Measurements from ENCODE around the gene NKX1-2. TPM values are rescaled to one million over a fixed set of nuclear protein-coding genes. Genes with fewer than 3 reads are reported as not detected.

NKX1-2 gene
- total RNA-seq, 2 experiments from 2014 or later = not detected

DNA sequence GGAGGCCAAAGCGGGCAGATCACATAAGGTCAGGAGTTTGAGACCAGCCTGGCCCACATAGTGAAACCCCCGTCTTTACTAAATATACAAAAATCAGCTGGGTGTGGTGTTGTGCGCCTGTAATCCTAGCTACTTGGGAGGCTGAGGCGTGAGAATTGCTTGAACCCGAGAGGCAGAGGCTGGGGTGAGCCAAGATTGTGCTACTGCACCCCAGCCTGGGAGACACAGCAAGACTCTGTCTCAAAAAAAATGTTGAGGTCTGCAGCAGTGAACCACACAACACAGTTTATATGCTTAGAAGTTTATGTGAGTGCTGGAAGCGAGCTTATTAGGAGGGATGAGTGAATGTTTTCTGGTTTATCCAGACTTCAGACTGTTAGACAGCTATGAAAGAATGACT lies 22.2 kb upstream of the NKX1-2 start:
- no peak overlapping the region for H3K27ac Mint-ChIP-seq
- CTCF ChIA-PET = interaction anchor here (1.1 to 1.2 kb wide), 2 partner anchors 14 to 83 kb away, joined by 3 read pairs; no protein-coding TSS in a partner anchor
- no peaks in the 10 kb centered on the region for H3K9me3 Mint-ChIP-seq (ENCODE audit: insufficient read depth)
- no peak overlapping the region for H3K4me3 Mint-ChIP-seq
- ATAC-seq (peak; percentile 33), DNase-seq (peak; percentile 33)
- POLR2A ChIA-PET = interaction anchor here (0.7 to 1.1 kb wide), 3 partner anchors 12 to 240 kb away, joined by 3 to 4 read pairs (median 4); no protein-coding TSS in a partner anchor
- H3K4me1 Mint-ChIP-seq (ENCODE audit: low read depth) = peaks cover 9% of the 10 kb centered on the region
- no peaks in the 10 kb centered on the region for H3K36me3 Mint-ChIP-seq (ENCODE audit: low read depth)
- no peaks in the 10 kb centered on the region for H3K27me3 Mint-ChIP-seq (ENCODE audit: low read depth)

GRCh38 chr10:124470544-124471434 lies 21.0 kb upstream of the NKX1-2 start:
- no peak overlapping the region for H3K4me3 Mint-ChIP-seq
- DNase-seq = peak; percentile 32
- H3K9me3 Mint-ChIP-seq (ENCODE audit: insufficient read depth) = no peaks in the 10 kb centered on the region
- H3K27me3 Mint-ChIP-seq (ENCODE audit: low read depth) = no peaks in the 10 kb centered on the region
- H3K27ac Mint-ChIP-seq = no peak overlapping the region
- no peaks in the 10 kb centered on the region for H3K36me3 Mint-ChIP-seq (ENCODE audit: low read depth)
- ChIA-PET CTCF (no interaction called here), POLR2A (no interaction called here)
- ATAC-seq = peak; percentile 44
- H3K4me1 Mint-ChIP-seq (ENCODE audit: low read depth) = peaks cover 11% of the 10 kb centered on the region

DNA sequence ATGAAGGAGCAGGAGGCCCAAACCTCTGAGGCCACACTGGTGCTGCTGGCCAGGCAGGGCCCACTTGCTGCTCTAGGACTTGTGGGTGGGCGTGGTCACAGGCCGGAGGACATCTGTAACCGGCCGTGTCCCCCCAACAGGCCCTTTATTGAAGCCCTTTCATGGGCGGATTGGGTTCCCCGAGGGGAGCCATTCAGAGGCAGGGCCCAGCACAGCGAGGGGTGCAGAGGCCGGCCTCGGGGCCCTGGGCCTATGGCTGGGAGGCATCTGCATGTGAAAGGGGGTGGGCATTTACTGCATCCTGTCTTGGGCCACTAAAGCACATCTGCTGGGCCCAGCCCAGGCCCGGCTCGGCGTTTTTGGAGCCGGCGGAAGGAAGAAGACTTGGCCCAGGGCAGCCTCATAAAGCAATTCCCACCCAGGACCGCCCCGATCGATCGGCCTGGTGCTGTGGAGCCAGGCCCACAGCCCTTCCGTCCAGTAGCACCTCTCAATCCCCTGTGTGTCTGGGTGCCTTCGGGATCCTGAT lies 20.2 kb upstream of the NKX1-2 start:
- POLR2A ChIA-PET = no interaction called here
- ATAC-seq = no peak

DNA sequence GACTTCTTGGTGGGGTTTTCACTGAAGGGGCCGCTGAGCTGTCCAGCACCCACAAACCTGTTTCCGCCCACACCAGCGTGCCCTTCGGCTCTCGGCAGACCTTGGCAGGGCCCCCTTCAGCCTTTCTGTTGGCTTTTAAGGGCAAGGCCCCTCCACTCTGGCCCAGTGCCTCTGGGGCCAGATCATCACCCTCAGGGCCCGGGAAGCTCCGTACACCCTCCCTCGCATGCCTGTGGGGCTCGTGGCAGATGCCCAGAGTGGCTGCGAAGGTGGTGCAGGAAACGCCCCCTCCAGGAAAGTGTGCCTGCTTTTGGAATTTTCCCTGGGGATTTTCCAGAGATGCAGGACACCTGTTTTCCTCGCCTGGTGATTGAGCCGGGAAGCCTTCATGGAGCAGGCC lies 18.8 kb upstream of the NKX1-2 start:
- Mint-ChIP-seq H3K36me3 (ENCODE audit: low read depth) (peaks cover 4% of the 10 kb centered on the region), H3K9me3 (ENCODE audit: insufficient read depth) (no peaks in the 10 kb centered on the region), H3K27me3 (ENCODE audit: low read depth) (no peaks in the 10 kb centered on the region), H3K27ac (no peak overlapping the region), H3K4me1 (ENCODE audit: low read depth) (peaks cover 21% of the 10 kb centered on the region), H3K4me3 (no peak overlapping the region)
- ChIA-PET CTCF (interaction anchor here (1.0 kb wide), 1 partner anchor 79 kb away, joined by 3 read pairs; no protein-coding TSS in a partner anchor), POLR2A (no interaction called here)
- ATAC-seq (no peak), DNase-seq (no peak)

More for the DNA sequence above, 20.2 kb upstream of the NKX1-2 start:
- Mint-ChIP-seq H3K4me1 (ENCODE audit: low read depth) (peaks cover 15% of the 10 kb centered on the region), H3K27me3 (ENCODE audit: low read depth) (no peaks in the 10 kb centered on the region), H3K4me3 (no peak overlapping the region), H3K36me3 (ENCODE audit: low read depth) (no peaks in the 10 kb centered on the region), H3K9me3 (ENCODE audit: insufficient read depth) (no peaks in the 10 kb centered on the region), H3K27ac (no peak overlapping the region)
- CTCF ChIA-PET = no interaction called here
- no peak for DNase-seq

DNA sequence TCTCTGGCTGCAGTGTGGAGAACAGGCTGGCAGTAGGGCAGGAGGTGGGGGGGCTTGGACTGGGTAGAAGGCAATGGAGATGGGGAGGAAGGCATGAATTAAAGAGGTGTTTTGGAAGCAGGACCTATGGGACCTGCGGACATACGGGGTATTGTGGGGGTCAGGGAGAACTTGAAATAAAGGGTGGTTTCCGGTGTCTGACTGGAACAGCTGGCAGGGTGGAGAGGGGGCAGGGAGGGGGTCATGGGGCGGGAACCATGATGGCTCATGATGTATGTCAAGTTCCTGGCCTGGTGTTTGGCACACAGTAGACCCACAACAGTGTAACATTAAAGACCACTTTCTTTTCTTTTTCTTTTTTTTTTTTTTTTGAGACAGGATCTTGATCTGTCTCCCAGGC lies 17.3 kb upstream of the NKX1-2 start:
- DNase-seq = no peak
- ATAC-seq = no peak
- ChIA-PET CTCF (no interaction called here), POLR2A (interaction anchor here (0.9 kb wide), 1 partner anchor 48 kb away, joined by 3 read pairs; the partner anchor contains the start of gene OAT)
- Mint-ChIP-seq H3K4me3 (no peak overlapping the region), H3K27ac (no peak overlapping the region), H3K4me1 (ENCODE audit: low read depth) (peaks cover 21% of the 10 kb centered on the region), H3K36me3 (ENCODE audit: low read depth) (peaks cover 4% of the 10 kb centered on the region), H3K27me3 (ENCODE audit: low read depth) (no peaks in the 10 kb centered on the region), H3K9me3 (ENCODE audit: insufficient read depth) (no peaks in the 10 kb centered on the region)

DNA sequence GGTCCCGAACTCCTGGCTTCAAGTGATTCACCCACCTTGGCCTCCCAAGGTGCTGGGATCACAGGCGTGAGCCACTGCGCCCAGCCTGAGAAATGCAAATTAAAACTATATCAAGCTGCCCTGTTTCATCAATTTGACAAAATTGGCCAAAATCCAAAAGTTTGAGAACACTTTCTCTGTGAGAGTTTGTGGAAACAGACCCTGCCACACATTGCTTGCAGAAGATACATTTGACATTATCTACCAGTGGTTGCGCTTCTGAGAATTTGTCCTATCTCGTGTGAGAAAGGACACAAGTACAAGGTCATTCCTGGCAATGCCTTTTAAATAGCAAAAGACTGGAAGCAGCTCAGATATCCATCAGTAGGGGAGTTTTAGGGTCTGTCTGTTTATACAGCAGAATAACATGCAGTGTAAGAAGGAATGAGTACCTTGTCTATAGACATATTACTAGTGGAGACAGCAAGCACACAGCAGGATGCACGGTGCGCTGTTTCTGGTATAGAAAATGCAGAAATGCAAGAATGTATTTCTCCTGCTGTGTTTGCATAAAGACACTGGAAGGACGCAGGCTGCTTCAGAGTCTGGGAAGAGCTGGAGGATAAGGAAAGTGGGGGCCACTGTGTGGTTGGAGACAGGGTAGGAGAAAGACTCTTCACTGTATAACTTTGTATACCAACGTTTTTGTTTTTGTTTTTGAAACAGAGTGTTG lies 16.1 kb upstream of the NKX1-2 start:
- DNase-seq (no peak), ATAC-seq (no peak)
- Mint-ChIP-seq H3K4me1 (ENCODE audit: low read depth) (peaks cover 24% of the 10 kb centered on the region), H3K4me3 (no peak overlapping the region), H3K27me3 (ENCODE audit: low read depth) (no peaks in the 10 kb centered on the region), H3K9me3 (ENCODE audit: insufficient read depth) (peaks cover 3% of the 10 kb centered on the region), H3K27ac (peak overlapping the region; percentile 81), H3K36me3 (ENCODE audit: low read depth) (peaks cover 6% of the 10 kb centered on the region)
- CTCF ChIA-PET = no interaction called here
- POLR2A ChIA-PET = no interaction called here

- ATAC-seq = no peak
- no peaks in the 10 kb centered on the region for H3K27me3 Mint-ChIP-seq (ENCODE audit: low read depth)
Measured at GRCh38 chr10:124465003-124465776, 15.4 kb upstream of the NKX1-2 start.

DNA sequence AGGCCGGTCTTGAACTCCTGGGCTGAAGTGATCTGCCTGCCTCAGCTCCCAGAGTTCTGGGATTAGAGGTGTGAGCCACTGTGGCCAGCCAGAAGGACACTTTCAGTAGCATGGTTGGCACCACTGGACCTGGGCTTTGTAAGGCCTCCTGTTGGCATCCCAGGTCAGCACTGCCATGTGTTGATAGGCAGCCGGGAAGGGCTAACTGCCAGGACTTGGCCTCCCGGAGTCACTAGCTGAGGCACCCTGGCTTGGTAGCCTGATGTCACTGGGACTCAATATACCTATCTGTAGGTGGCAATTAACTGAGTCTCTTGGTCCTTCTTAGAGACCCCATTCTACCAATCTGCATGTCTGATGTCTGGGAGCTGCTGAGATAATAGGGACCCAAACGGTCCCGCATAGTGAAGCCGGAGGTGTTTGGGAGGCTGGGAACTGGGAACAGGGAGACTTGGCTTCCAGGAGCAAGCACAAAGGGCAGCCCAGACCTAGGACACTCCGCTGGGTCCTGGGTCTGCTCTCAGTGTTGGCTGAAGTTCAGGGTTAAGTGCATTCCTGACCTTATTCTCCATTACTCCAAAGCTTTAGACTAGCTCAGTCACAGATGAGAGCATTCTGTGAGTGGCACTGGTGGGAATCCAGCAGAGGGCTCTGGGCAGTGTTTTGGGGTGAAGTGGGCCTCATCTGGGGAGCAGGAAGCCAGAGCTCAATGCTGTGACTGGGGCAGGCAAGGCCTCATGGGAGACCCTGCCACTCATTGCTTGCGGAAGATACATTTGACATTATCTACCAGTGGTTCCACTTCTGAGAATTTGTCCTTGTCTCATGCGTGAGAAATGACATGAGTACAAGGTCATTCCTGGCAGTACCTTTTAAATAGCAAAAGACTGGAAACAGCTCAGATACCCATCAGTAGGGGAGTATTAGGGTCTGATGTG lies 14.5 kb upstream of the NKX1-2 start:
- no peaks in the 10 kb centered on the region for H3K27me3 Mint-ChIP-seq (ENCODE audit: low read depth)
- peaks cover 24% of the 10 kb centered on the region for H3K4me1 Mint-ChIP-seq (ENCODE audit: low read depth)
- peak overlapping the region; percentile 81 for H3K27ac Mint-ChIP-seq
- H3K9me3 Mint-ChIP-seq (ENCODE audit: insufficient read depth) = peaks cover 3% of the 10 kb centered on the region
- DNase-seq (no peak), ATAC-seq (no peak)
- H3K4me3 Mint-ChIP-seq = no peak overlapping the region
- CTCF ChIA-PET = interaction anchor here (1.2 to 1.7 kb wide), 3 partner anchors 29 to 277 kb away, joined by 3 to 4 read pairs (median 4); no protein-coding TSS in a partner anchor
- H3K36me3 Mint-ChIP-seq (ENCODE audit: low read depth) = peaks cover 6% of the 10 kb centered on the region
- POLR2A ChIA-PET = interaction anchor here (0.7 kb wide), 1 partner anchor 279 kb away, joined by 3 read pairs; no protein-coding TSS in a partner anchor

More at GRCh38 chr10:124465003-124465776, 15.4 kb upstream of the NKX1-2 start:
- Mint-ChIP-seq H3K4me1 (ENCODE audit: low read depth) (peaks cover 24% of the 10 kb centered on the region), H3K4me3 (peak overlapping the region; percentile 9), H3K9me3 (ENCODE audit: insufficient read depth) (peaks cover 3% of the 10 kb centered on the region), H3K27ac (peak overlapping the region; percentile 81), H3K36me3 (ENCODE audit: low read depth) (peaks cover 6% of the 10 kb centered on the region)
- DNase-seq = no peak
- POLR2A ChIA-PET = no interaction called here
- CTCF ChIA-PET = interaction anchor here (1.2 to 1.7 kb wide), 3 partner anchors 28 to 276 kb away, joined by 3 to 4 read pairs (median 4); no protein-coding TSS in a partner anchor

- ChIA-PET POLR2A (interaction anchor here (0.7 to 1.0 kb wide), 2 partner anchors 9 to 256 kb away, joined by 3 read pairs; no protein-coding TSS in a partner anchor), CTCF (interaction anchor here (1.2 kb wide), 1 partner anchor 11 kb away, joined by 3 read pairs; no protein-coding TSS in a partner anchor)
- Mint-ChIP-seq H3K4me1 (ENCODE audit: low read depth) (peaks cover 24% of the 10 kb centered on the region), H3K9me3 (ENCODE audit: insufficient read depth) (peaks cover 3% of the 10 kb centered on the region), H3K4me3 (peak overlapping the region; percentile 83), H3K27ac (peak overlapping the region; percentile 83), H3K27me3 (ENCODE audit: low read depth) (peaks cover 2% of the 10 kb centered on the region), H3K36me3 (ENCODE audit: low read depth) (peaks cover 6% of the 10 kb centered on the region)
- no peak for DNase-seq
- no peak for ATAC-seq
Measured at GRCh38 chr10:124462348-124462695, 12.5 kb upstream of the NKX1-2 start.

- ChIA-PET CTCF (interaction anchor here (0.8 to 2.0 kb wide), 5 partner anchors 12 to 463 kb away, joined by 3 to 6 read pairs (median 3); no protein-coding TSS in a partner anchor), POLR2A (interaction anchor here (0.5 to 1.2 kb wide), 4 partner anchors 9 to 454 kb away, joined by 3 to 4 read pairs (median 4); no protein-coding TSS in a partner anchor)
- H3K27me3 Mint-ChIP-seq (ENCODE audit: low read depth) = peaks cover 2% of the 10 kb centered on the region
- ATAC-seq (peak; percentile 99), DNase-seq (peak; percentile 91)
- H3K9me3 Mint-ChIP-seq (ENCODE audit: insufficient read depth) = peaks cover 3% of the 10 kb centered on the region
- peaks cover 6% of the 10 kb centered on the region for H3K36me3 Mint-ChIP-seq (ENCODE audit: low read depth)
- H3K4me3 Mint-ChIP-seq = peak within 1 kb of the TSS; percentile 83
- peak within 1 kb of the TSS; percentile 93 for H3K27ac Mint-ChIP-seq
- peaks cover 24% of the 10 kb centered on the region for H3K4me1 Mint-ChIP-seq (ENCODE audit: low read depth)
Measured at GRCh38 chr10:124461642-124462347, 12.0 kb upstream of the NKX1-2 start, which contains the start of gene LHPP. TSS of gene LHPP (plus strand) at chr10:124461823. CDS start at chr10:124461863, 40 bp downstream.

Measured in activated CD8-positive, alpha-beta T cell treated with anti-CD3 and anti-CD28 coated beads, Interleukin-2, amount 10 ng/mL, durations not matched to agents 7 days and 5 days (primary cell).